Activated CD4-positive, CD25-positive, alpha-beta regulatory T cell treated with anti-CD3 and anti-CD28 coated beads, Interleukin-2, amount 50 U/mL, for 16 hours (primary cell): ENCODE data around the gene SCN5A.

ENCODE experiments used
- DNase-seq: peaks from one replicate; pipeline ENCODE4 v3.0.0-alpha.2; 2020; ENCODE audit warnings: low read depth, low spot score

The SCN5A gene

DNA sequence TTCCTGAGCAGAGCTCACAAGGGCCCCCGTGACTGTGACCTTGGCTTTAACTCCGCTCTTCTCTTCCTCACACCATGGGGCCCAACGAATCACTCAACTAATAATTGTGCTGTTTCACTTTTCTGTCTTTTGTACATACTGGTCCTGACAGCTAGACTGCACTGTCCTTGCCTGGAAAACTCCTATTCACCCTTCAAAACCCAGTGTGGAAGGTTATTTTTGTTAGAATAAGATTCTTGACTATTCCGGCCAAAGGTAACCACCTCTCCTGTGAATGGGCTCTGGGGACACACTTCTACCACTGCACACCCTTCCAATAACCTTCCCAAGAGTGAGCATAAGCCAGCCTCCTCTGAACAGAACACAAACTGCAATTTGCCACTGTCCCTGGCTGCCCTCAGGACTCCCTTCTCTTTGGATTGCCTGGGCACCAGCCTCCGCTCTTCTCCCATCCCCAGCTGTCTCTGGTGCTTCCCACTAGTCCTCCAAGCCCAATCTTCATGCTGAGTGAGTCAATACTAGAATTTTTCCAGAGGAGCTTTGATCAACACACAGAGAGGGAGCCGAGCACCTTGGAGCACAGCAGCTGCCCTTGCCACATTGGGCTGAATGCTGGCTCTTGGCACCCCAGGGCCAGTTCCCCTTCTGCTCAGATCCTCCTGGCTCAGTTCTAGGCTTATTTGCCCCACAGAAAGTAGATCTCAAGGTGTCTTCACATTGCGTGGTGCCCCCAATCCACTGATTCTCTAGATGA, 2.1 kb downstream of the SCN5A start:
- DNase-seq = no peak

DNA sequence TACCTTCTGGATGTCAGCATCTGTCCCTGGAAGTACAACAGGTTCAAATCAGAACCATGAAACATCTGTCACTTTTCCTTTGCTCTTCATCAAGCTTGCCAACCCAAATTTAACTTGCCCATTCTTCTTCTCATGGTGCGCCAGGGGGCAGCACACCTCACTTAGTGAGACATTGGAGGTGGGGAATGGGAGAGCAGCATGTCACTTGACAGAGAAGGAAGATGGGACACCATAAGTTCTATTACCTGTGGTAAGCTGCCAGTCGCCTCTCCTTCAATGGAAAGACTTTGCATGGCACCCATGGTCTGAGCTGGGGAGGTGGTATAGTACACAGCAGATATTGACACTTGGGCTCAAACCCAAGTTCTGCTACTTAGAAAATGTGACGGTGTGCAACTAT, 2.9 kb downstream of the SCN5A start:
- DNase-seq = no peak

DNA sequence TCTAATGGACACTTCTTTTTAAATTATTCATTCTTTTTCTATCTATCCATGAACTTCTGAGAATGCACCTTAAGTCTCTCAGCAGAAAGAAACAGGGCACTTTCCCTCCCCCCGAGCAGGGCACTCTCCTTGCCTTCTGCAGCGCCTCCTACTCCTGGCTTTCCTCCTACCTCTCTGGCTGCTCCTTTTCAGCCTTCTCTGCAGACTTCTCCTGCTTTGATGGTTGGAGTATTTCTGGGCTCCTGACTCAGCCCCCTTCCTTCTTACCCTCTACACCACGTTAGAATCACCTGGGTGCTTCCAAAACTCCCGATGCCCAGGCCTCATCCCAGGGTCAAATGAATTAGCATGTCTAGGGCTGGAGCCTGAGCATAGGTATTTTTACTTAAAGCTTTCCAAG, 3.4 kb downstream of the SCN5A start:
- DNase-seq = no peak

DNA sequence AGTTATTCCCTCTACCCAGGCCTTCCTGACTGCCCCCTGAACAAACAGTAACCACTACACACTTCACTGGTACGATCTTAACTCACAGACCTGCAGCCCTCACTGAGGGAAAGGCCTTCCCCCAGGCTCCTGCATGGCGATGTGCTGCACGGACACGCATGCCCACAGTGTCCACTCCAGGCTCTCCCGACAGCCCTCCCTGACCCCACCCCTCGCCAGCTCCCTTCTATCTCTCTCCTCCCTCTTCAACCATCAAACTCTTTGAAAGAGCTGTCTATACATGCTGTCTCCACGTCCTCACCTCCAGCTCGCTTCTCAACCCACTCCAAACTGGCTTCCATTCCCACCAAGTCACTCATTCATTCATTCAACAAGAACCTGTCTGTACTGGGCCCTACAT, 3.9 kb downstream of the SCN5A start:
- DNase-seq = no peak

DNA sequence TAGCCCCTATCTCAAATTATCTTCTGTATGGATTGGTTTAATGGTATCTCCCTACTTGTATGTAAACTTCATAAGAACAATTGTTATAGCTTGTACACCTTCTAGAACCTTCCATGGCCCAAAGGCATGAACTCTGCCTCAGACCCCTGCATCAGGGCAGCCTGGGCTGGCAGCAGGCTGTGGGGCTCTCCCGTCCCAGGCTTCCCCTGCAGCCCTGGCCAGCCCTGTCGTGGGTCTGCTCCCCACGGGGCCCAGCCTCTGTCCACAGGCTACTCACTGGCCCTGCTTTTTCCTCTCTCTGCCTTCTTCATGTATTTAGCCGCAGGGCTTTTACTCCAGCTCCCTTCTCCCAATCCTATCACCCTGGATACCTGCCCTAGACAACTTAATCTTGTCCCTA, 4.4 kb downstream of the SCN5A start:
- DNase-seq = no peak

DNA sequence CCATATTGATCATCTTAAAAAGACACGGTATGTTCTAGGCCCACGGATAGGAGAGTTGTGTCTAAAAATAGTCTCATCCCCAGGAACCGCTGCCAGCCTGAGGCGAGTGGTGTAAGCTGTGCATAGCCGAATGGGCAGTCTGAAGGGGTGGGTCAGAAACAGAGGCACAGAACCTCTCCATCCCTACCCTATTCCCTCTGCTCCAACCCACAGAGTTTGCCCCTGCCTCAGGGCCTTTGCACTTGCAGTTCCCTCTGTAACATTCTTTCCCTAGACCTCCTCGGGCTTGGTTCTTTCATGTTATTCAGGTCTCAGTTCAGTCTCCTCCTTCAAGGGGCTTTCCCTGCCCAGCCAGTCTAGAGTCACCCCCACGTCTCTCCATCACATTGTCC, 4.8 kb downstream of the SCN5A start:
- DNase-seq = no peak

DNA sequence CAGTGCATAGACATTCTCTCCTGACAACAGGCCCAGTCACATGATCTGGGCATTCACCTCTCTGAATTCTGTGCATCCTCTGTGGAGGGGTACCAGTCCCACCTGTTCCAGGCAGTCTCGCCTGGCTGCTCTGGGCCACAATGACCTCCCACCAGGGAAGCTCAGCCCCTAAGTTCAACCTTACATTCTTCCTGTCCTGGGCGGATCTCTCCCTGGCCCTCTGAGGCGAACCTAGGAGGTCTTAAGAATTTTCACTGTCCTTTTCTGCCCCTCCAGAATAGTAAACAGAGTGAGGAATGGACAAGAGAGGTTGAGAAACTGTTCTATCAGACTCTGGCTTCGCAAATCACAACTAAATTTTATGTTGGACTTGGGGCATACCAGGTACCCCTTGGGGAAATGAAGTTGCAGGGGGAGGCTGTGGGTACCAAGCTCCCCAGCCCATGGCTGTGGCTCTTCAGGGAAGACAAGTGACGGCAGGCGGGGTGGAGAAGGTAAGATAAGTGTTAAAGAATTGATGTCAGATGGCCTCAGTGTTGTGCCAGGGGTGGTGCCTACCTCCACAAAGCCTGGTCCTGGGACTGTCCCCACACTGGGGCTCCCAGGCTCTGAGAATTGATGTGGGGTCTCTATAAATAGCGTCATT, 5.3 kb downstream of the SCN5A start:
- DNase-seq = no peak

DNA sequence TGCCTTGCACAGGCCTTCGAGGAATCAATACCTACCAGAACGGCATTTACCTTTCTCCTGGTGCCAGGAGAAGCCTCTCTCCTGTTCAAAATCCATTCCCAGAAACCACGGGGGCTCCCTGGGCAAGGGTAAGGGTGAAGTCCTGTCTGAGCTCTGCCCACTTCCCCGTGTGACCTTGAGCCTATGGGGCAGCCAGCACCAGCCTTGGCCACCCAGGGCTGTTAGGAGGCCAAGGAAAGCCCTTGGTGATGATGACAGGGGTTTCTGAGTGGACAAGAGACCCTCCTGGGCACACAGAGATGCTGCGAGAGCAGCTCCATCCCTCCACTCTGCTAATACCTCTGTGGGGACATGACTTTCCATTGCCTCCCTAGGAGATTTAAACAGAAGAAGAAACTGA, 5.9 kb downstream of the SCN5A start:
- DNase-seq = no peak

DNA sequence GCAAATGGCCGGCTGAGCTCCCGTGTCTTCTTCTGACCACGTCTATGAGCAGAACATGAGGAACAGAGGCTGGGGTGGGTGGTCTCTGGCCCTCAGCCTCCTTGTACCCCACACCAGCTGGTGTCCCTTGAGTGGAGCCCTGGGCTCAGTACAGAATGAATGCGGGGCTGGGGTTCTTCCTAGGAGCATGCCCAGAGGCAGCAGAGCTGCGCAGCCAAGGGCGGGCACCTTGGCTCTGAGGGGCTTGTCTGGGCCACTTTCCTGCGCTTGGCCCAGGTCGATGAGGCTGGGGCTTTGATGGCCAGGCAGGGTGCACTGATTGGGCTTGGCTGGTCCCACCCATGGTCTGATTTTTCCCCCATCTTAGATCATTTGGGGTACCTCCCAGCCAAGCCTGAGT, 6.4 kb downstream of the SCN5A start:
- DNase-seq = no peak

DNA sequence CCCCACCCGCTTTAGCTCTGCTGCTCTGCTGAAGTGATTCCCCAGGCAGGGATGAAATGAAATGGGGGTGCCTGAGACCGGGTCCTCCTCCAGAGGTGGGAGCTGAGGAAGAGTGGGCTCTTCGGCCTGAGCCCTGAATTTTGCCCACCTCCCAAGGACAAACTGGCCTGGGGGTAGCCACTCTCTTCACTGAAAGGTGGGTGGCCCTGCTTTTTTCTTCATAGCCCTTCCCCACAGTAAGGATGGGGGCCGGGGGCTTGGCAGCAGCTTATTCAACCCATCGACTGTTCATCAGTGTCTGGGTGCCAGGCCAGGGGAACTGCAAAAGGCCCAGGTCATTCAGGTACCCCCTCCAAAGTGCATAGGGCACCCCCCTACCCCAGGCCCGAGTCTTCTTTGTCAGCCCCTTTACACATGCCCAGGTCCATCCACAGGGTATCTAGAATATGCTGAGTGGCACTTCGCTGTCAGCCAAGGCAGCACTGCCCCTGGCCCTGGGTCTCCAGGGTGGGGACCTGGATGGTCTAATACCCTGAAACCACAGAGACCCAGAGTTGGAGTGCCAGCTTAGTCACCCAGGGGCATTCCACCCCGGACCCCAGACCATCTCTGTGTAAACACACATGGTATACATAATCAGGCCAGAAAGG, 7.9 kb downstream of the SCN5A start:
- DNase-seq = no peak

DNA sequence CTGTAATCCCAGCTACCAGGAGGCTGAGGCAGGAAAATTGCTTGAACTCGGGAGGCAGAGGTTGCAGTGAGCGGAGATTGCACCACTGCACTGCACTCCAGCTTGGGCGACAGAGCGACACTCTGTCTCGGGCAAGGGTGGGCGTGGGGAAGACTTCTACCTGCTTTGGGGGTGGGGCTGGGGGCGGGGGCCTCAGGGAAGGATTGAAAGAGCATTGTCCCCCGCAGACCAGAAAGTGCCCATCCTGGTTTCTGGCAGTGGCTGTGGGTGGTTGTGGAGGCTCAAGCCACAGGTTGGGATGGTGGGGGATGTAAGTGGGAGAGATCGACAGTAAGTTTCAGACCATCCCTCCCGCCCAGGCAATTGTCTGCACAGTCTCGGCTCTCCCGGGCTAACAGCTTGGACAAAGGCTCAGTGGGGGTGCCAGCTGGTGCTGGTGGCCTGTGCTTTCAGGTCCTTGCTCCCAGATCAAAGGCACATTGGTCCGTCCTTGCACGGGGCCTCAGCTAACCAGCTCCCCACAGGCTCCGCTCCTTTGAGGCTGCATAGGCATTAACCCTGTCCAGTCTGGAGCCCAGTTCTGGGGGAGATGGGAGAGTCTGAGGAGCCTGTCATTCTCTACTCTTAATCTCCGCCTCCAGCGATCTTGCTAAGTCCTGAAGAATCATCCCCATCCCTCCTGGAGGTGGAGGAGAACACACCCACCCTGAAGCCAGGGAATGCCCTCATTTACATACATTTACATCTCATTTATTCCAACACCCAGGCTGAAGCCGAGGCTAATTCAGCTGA, 8.6 kb downstream of the SCN5A start:
- DNase-seq = no peak

DNA sequence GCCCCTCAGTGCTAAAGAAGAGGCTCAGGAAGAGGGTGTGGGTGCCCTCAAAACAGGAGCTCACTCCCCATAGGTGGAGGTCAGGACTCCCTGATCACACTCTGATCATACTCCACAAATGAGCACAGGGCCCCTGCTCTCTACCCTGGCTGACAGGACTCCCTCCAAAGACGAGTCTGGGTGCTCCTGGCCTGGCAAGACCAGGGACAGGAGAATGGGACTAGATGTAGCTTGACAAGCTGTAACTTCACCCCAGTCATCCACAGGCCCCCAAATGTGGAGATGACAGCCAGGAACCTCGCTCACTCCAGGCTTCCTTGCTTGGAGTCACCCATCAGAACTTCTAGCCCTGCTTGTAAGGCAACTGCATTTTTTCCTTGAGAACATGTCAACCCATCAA, 11.1 kb downstream of the SCN5A start:
- DNase-seq = no peak

DNA sequence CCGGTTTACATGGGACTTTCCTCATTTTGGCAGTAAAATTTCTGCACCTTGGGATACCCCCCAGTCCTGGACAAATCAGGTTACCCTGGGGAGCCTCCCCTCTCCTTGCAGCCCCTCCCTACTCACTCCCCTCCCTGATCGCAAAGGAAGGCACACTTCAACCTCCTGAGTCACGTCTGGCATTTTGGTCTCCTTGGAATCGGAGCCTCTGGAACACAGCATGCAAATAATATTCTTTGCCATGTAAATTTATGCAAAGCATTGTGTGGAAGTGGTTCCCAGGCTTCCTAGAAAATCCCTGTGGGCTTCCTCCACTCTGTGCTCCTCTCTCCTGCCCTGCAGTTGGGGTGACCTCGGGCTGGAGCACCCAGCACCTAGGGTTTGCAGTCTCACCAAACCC, 11.6 kb downstream of the SCN5A start:
- DNase-seq = no peak

DNA sequence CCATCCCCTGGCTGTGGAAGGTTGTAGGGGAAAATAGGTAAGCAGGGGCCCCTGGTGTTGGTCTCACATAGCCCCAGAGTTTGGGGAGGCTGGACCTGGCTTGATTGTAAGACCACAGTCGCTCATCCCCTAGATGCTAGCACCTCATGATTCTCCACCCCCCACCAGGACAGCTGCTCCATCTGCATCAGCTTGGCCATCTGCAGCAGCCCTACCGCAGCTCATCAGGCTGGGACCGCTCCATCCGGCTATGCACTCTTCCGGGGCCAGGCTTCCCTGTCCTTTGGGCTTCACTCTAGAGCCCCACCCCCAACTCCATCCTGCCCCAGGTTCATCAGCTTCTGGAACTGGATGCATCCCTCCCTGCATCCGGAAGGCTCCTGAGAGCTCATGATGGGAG, 12.6 kb downstream of the SCN5A start:
- no peak for DNase-seq

DNA sequence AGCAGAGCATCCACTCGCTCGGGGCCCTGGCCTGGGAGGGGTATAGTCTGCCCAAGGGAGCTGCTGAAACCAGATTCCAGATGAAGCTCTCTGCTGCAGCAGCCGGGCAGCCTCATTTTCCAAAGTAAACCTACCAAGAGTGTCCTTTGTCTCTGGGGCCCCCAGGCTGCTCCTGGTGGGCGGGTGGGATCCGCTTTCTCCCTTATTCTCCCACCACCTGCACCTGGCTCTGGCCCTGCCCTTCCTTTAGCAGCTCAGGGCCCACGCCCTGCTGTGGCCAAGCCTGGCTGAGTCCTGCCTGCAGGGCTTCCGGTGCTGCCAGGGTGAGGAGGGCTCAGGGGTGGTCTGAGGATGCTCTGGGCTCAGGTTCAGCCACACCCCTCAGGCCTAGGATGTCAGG, 13.0 kb downstream of the SCN5A start:
- no peak for DNase-seq

DNA sequence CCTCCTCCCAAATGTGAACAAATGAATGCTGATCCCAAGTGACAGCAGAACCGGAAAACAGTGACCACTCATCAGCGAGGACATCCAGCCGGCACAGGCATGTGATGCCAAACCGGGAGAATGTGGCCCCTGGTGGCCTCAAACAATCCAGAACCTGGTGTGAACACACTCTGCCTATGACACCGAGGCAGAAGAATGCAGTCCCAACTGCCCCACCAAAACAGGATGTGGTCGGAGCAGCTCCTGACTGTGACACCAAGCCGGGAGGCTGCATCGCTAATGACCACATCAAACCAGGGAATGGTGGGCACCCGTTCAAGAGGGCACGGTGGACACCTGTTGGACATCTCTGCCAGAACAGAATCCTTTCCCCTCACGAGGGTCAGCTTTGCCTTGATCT, 15.4 kb downstream of the SCN5A start:
- no peak for DNase-seq

DNA sequence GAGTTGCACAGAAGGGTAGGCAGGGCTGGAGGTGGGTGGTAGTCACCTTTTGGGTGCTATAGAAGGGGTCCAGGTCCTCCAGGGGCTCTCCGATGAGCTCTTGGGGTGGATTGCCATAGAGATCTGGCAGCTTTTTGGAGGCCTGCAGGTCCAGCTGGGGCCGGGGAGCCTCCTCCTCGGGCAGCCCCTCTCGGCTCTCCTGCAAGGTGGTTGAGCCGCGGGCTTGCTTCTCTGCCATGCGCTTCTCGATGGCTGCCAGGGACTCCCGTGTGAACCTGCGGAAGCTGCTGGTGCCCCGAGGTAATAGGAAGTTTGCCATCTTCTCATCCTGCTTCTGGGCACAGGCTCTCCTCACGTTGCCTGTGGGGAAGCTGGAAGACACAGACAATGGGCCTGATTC, 16.5 kb downstream of the SCN5A start:
- DNase-seq = no peak

DNA sequence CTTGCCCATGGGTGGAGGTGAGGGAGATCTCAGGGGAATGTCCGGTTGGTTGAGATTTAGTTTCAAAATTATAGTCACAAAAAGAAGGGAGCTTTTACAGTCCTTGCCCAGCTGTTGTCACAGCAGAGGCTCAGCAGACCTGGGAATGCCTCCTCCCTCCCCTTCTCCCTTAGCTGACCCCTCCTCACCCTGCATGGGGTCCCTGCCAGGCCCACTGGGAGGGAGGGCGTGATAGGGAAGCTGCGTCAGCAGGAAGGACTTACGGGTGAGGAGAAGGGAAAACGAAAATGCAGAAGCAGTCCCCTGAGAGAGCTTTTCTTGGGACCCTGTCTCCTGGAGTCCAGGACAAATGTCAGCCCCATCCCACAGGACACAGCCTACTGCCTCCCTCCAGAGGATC, 18.9 kb downstream of the SCN5A start:
- DNase-seq = no peak

DNA sequence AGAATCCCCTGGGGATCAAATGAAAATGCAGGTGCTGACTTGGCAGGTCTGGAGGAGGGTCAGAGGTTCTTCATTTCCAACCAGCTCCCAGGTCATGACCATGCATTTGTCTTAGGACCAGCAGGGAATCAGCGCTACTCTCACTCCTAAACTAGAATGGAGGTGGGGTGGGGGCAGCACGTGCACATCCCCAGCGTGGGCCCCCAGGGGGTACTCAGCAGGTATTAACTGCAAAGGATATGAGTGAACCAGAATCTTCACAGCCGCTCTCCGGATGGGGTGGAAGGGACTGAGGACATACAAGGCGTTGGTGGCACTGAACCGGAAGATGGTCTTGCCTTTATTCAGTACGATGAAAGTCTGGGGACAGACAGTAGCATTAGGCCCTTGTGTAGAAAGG, 19.4 kb downstream of the SCN5A start:
- no peak for DNase-seq

DNA sequence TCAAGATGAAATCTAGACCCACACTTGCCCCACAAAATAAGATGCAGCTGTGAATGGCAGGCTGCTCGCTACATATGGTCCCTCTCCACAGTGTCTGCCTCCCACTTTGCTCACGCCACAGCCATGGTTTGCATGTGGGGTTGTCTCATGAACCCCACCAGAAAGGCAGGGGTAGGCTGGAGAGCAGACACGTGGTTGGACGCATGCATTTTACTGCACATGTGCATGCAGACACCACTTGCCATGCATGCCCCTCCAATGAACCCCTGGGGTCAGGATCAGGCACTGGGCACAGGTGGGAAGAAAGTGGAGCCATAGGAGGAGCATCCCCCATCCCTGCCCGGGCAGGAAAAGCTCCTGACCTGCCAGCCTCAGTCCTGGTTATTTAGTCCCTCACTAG, 20.7 kb downstream of the SCN5A start:
- no peak for DNase-seq

DNA sequence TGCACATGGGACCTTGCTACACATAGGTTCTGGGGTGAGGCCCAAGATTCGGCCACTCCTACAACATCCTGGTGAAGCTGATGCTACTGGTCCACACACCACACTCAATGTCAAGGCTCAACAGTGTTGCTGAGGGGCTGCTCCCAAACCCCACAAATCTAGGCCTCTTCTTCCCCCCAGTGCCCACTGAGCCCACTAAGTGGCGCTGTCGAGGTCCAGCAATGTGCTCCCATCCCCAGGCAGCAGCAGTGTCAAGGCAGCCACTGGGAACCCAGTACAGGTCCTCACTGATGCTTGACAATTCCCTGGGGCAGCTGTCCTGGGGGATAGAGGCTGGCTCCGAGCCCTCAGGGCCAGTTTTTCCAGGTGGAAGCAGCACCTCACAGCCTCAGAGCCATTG, 21.5 kb downstream of the SCN5A start:
- DNase-seq = no peak

DNA sequence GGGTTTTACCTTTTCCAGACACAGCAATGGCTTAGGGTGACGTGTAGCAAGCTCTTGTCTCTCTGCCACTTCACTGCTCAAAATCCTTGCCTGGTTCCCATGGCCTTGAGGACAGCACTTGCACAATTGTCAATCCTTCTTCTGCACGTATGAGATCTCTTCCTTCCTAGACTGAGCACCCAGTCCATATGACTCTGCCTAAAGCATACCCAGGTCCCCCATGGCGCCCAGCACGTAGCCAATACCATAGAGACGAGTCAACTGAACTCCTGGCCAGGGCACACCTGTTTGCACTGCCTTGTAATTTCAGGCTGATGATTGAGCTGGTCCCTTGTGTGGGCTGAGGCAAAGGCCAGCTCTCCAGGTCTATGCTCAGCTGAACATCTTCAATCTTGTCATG, 23.3 kb downstream of the SCN5A start:
- no peak for DNase-seq
